Calu3 (cell line): ENCODE results near the gene PARP3. TPM values are rescaled to one million over a fixed set of nuclear protein-coding genes. Genes with fewer than 3 reads are reported as not detected.

ENCODE experiments used
- BruUV-seq: library from RNA; stranded (reverse); fragments of 400-500 nt; replicated peaks from 2 replicates; lab custom pipeline; 2021; lab: Mats Ljungman, UMichigan
- CTCF ChIA-PET: fragments of 300-600 bp; sonication (Branson Sonifier 250); formaldehyde crosslinking; loops from one replicate; lab custom pipeline; 2022; ENCODE audit warnings: antibody characterized with exemption; lab: Charles Lee
- DNase-seq: peaks from one replicate; pipeline ENCODE4 v3.0.0; 2022
- H3K27ac Mint-ChIP-seq: one replicate; pipeline ENCODE4 v1.8.0; 2022; ENCODE audit warnings: mixed read lengths; ENCODE audit not compliant: unreplicated experiment
- H3K27me3 Mint-ChIP-seq: one replicate; pipeline ENCODE4 v1.8.0; 2022; ENCODE audit warnings: mixed read lengths; ENCODE audit not compliant: unreplicated experiment
- H3K36me3 Mint-ChIP-seq: one replicate; pipeline ENCODE4 v1.8.0; 2022; ENCODE audit warnings: mild to moderate bottlenecking, moderate library complexity, mixed read lengths; ENCODE audit not compliant: insufficient read depth, unreplicated experiment
- H3K4me1 Mint-ChIP-seq: one replicate; pipeline ENCODE4 v1.8.0; 2022; ENCODE audit warnings: mild to moderate bottlenecking, low read depth, mixed read lengths; ENCODE audit not compliant: unreplicated experiment
- H3K4me3 Mint-ChIP-seq: one replicate; pipeline ENCODE4 v1.8.0; 2022; ENCODE audit warnings: mild to moderate bottlenecking, low read depth, moderate library complexity, mixed read lengths; ENCODE audit not compliant: unreplicated experiment
- H3K9me3 Mint-ChIP-seq: one replicate; pipeline ENCODE4 v1.8.0; 2022; ENCODE audit warnings: low read depth, mixed read lengths; ENCODE audit not compliant: unreplicated experiment
- CTCF ChIP-seq: fragments of 200-600 bp; IDR thresholded peaks from one replicate; pipeline ENCODE4 v1.8.0; 2022; ENCODE audit warnings: antibody characterized with exemption; ENCODE audit not compliant: unreplicated experiment
- intact Hi-C: fragments of 100-400 bp; cut with micrococcal nuclease; formaldehyde crosslinking; loops from one replicate; pipeline ENCODE4 v1.10.0; 2022; ENCODE audit not compliant: unreplicated experiment
- total RNA-seq: library from RNA; stranded (reverse); gene quantifications from 2 replicates; pipeline ENCODE4 v1.2.3, GENCODE V29; 2022

Gene PARP3
- total RNA-seq, 1 experiment from 2014 or later = 15.0 TPM

- DNase-seq = no peak
- intact Hi-C loops = no loop called here
- peak overlapping the region; percentile 82 for H3K4me3 Mint-ChIP-seq
- TF ChIP-seq CTCF = no peak
- H3K4me1 Mint-ChIP-seq = peaks cover 20% of the 10 kb centered on the region
- H3K36me3 Mint-ChIP-seq = peaks cover 30% of the 10 kb centered on the region
- H3K27me3 Mint-ChIP-seq = peaks cover 13% of the 10 kb centered on the region
- CTCF ChIA-PET = no interaction called here
- peak overlapping the region; percentile 73 for H3K27ac Mint-ChIP-seq
- no TSS peak for BruUV-seq
- no peaks in the 10 kb centered on the region for H3K9me3 Mint-ChIP-seq
Measured at GRCh38 chr3:51966016-51966415, 23.9 kb downstream of the PARP3 start.

- Mint-ChIP-seq H3K36me3 (peaks cover 30% of the 10 kb centered on the region), H3K27ac (peak overlapping the region; percentile 73), H3K4me3 (peak overlapping the region; percentile 82), H3K9me3 (no peaks in the 10 kb centered on the region), H3K27me3 (peaks cover 13% of the 10 kb centered on the region), H3K4me1 (peaks cover 20% of the 10 kb centered on the region)
- CTCF ChIA-PET = interaction anchor here (1.3 kb wide), 1 partner anchor 25 kb away, joined by 5 read pairs; the partner anchor contains the start of genes PARP3 and RRP9
- TF ChIP-seq CTCF = no peak
- no peak for DNase-seq
- TSS peak; percentile 23 for BruUV-seq
- intact Hi-C loops = no loop called here
Measured at GRCh38 chr3:51966486-51966885, 24.3 kb downstream of the PARP3 start.

GRCh38 chr3:51966922-51967383, 24.8 kb downstream of the PARP3 start:
- H3K36me3 Mint-ChIP-seq = peaks cover 30% of the 10 kb centered on the region
- DNase-seq = no peak
- H3K27me3 Mint-ChIP-seq = peaks cover 13% of the 10 kb centered on the region
- no peak for TF ChIP-seq CTCF
- CTCF ChIA-PET = interaction anchor here (1.3 kb wide), 1 partner anchor 25 kb away, joined by 5 read pairs; the partner anchor contains the start of genes PARP3 and RRP9
- H3K9me3 Mint-ChIP-seq = no peaks in the 10 kb centered on the region
- peaks cover 20% of the 10 kb centered on the region for H3K4me1 Mint-ChIP-seq
- peak overlapping the region; percentile 82 for H3K4me3 Mint-ChIP-seq
- no TSS peak for BruUV-seq
- intact Hi-C loops = no loop called here
- peak overlapping the region; percentile 73 for H3K27ac Mint-ChIP-seq

- CTCF ChIA-PET = interaction anchor here (1.3 kb wide), 1 partner anchor 26 kb away, joined by 5 read pairs; the partner anchor contains the start of genes PARP3 and RRP9
Measured at GRCh38 chr3:51967384-51968169, 25.4 kb downstream of the PARP3 start, which contains the start of gene PCBP4. TSS of gene PCBP4 (minus strand) at chr3:51967454. CDS start at chr3:51961240, 6,214 bp downstream.

More at GRCh38 chr3:51967384-51968169, 25.4 kb downstream of the PARP3 start, which contains the start of gene PCBP4:
- BruUV-seq = no TSS peak
- Mint-ChIP-seq H3K9me3 (no peaks in the 10 kb centered on the region), H3K4me3 (peak within 1 kb of the TSS; percentile 82), H3K27ac (peak within 1 kb of the TSS; percentile 73), H3K36me3 (peaks cover 30% of the 10 kb centered on the region), H3K27me3 (peaks cover 13% of the 10 kb centered on the region), H3K4me1 (peaks cover 20% of the 10 kb centered on the region)
- TF ChIP-seq CTCF = no peak
- intact Hi-C loops = no loop called here
- DNase-seq = peak; percentile 65
